ENCODE measurements around the gene PPARD. TPM values are rescaled to one million over a fixed set of nuclear protein-coding genes. Genes with fewer than 3 reads are reported as not detected.

The PPARD gene
- total RNA-seq, 2 experiments from 2014 or later = 6.1 to 11.9 TPM

GRCh38 chr6:35415065-35415891 lies 72.9 kb downstream of the PPARD start:
- POLR2A ChIA-PET = interaction anchor here (0.7 kb wide), 1 partner anchor 73 kb away, joined by 3 read pairs; no protein-coding TSS in a partner anchor
- BruUV-seq (replicated peaks) = no TSS peak
- Histone ChIP-seq H3K9me2 (ENCODE audit: insufficient read depth, low read length) (no peaks in the 10 kb centered on the region), H4K20me1 (ENCODE audit: insufficient read depth, low read length) (no peaks in the 10 kb centered on the region), H2AFZ (ENCODE audit: low read length) (no peak overlapping the region), H3K27ac (ENCODE audit: low read depth, low read length, poor library complexity, severe bottlenecking) (no peak overlapping the region), H3K79me2 (ENCODE audit: insufficient read depth, low read depth, low read length) (no peaks in the 10 kb centered on the region), H3K4me1 (ENCODE audit: insufficient read depth, low read length, poor library complexity, severe bottlenecking) (peaks cover 20% of the 10 kb centered on the region), H3K9me3 (ENCODE audit: low read length) (no peaks in the 10 kb centered on the region), H3K4me3 (ENCODE audit: low read depth, low read length, poor library complexity, severe bottlenecking) (no peak overlapping the region), H3K36me3 (ENCODE audit: insufficient read depth, low read length) (no peaks in the 10 kb centered on the region), H3K4me2 (ENCODE audit: low read length) (no peak overlapping the region)
- DNase-seq (ENCODE audit: low spot score) = peak; percentile 58
- no peak for TF ChIP-seq EZH2phosphoT487 (IDR thresholded peaks at IDR 0.05; ENCODE audit: borderline replicate concordance, low read depth, low read length)
- TF ChIP-seq CTCF (conservative IDR thresholded peaks at IDR 0.05; ENCODE audit: low read length) = peak; percentile 68
- intact Hi-C loops (cut with micrococcal nuclease; ENCODE audit: unreplicated experiment) = loop anchor here (2.0 kb wide), 1 partner anchor 72 kb away; the partner anchor contains the start of gene PPARD
- CTCF ChIA-PET (ENCODE audit: unreplicated experiment) = interaction anchor here (0.5 kb wide), 1 partner anchor 661 kb away, joined by 5 read pairs; no protein-coding TSS in a partner anchor

- Histone ChIP-seq H3K4me2 (ENCODE audit: low read length) (no peak overlapping the region), H3K36me3 (ENCODE audit: insufficient read depth, low read length) (0 out of 2 replicates have a peak, but pooled peaks cover 5% of the 10 kb centered on the region), H3K27ac (ENCODE audit: low read depth, low read length, poor library complexity, severe bottlenecking) (no peak overlapping the region), H3K4me1 (ENCODE audit: insufficient read depth, low read length, poor library complexity, severe bottlenecking) (peaks cover 10% of the 10 kb centered on the region), H3K79me2 (ENCODE audit: insufficient read depth, low read depth, low read length) (no peaks in the 10 kb centered on the region), H4K20me1 (ENCODE audit: insufficient read depth, low read length) (no peaks in the 10 kb centered on the region), H2AFZ (ENCODE audit: low read length) (no peak overlapping the region), H3K4me3 (ENCODE audit: low read depth, low read length, poor library complexity, severe bottlenecking) (no peak overlapping the region), H3K9me2 (ENCODE audit: insufficient read depth, low read length) (no peaks in the 10 kb centered on the region), H3K9me3 (ENCODE audit: low read length) (no peaks in the 10 kb centered on the region)
- ChIA-PET CTCF (ENCODE audit: unreplicated experiment) (no interaction called here), POLR2A (no interaction called here)
- intact Hi-C loops (cut with micrococcal nuclease; ENCODE audit: unreplicated experiment) = no loop called here
- BruUV-seq (replicated peaks) = no TSS peak
- TF ChIP-seq CTCF (conservative IDR thresholded peaks at IDR 0.05; ENCODE audit: low read length) (no peak), EZH2phosphoT487 (IDR thresholded peaks at IDR 0.05; ENCODE audit: borderline replicate concordance, low read depth, low read length) (no peak)
- DNase-seq (ENCODE audit: low spot score) = no peak
Observed at GRCh38 chr6:35417979-35418661, 75.8 kb downstream of the PPARD start.

Measured in OCI-LY7 (cell line).